A673 (cell line): Measurements from ENCODE around the gene TSSK6.

Source experiments
- EZH2 ChIP-seq: fragments of 200-600 bp; sonication (generic); IDR thresholded peaks from 2 replicates; pipeline ENCODE4 v1.6.1; 2017; ENCODE audit warnings: borderline replicate concordance, low read depth, mild to moderate bottlenecking, mixed read lengths, antibody characterized with exemption, low read length; ENCODE audit not compliant: poor library complexity, severe bottlenecking
- TF ChIP-seq, protein P1 (sequence below): fragments of 300-800, 200-600 bp; sonication (generic); conservative IDR thresholded peaks from 2 replicates; pipeline ENCODE4 v1.5.1; 2017; ENCODE audit warnings: low read depth, mild to moderate bottlenecking, antibody characterized with exemption, low read length, moderate library complexity, mixed read lengths

DNA sequence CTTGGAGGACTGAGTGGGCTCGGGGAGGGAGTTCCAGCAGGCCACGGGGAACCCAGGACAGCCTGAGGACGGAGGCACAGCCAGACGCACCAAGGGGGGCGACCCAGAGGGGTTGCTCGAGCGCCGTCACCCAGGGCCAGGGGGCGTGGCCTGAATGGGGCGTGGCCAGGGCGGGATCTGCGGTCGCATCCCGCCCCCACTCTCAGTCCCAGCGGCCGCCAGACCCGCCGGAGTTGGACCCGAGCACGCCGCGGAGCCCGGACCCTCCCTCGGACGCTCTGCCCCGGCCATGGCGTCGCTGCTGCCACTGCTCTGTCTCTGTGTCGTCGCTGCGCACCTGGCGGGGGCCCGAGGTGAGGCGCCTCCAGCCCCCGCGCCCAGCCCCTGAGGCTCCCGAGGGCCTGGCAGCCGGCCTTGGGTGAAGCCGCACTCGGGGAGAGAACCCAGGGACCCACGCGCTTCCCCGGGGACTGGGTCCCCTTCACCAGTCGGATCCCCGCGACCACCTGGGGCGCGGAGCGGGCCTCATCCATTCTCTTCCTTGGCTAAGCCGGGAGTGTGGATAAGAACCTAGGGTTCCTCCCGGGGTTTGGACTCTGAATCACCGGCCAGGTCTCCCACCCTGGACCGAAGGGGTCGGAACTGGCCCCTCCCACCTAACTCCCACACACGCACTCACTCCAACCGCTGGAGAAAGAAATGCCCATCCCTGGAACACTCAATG lies 22.9 kb upstream of the TSSK6 start, which contains the start of gene CILP2:
- TF ChIP-seq, protein P1, sequence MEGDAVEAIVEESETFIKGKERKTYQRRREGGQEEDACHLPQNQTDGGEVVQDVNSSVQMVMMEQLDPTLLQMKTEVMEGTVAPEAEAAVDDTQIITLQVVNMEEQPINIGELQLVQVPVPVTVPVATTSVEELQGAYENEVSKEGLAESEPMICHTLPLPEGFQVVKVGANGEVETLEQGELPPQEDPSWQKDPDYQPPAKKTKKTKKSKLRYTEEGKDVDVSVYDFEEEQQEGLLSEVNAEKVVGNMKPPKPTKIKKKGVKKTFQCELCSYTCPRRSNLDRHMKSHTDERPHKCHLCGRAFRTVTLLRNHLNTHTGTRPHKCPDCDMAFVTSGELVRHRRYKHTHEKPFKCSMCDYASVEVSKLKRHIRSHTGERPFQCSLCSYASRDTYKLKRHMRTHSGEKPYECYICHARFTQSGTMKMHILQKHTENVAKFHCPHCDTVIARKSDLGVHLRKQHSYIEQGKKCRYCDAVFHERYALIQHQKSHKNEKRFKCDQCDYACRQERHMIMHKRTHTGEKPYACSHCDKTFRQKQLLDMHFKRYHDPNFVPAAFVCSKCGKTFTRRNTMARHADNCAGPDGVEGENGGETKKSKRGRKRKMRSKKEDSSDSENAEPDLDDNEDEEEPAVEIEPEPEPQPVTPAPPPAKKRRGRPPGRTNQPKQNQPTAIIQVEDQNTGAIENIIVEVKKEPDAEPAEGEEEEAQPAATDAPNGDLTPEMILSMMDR, result no peak
- no peak for TF ChIP-seq EZH2
